Bronchial epithelial cell (primary cell): ENCODE data around the gene UNC5B. TPM values are rescaled to one million over a fixed set of nuclear protein-coding genes. Genes with fewer than 3 reads are reported as not detected.

Experiments
- DNase-seq: peaks from one replicate; pipeline ENCODE4 v3.0.0-alpha.2; 2010; ENCODE audit warnings: low read depth
- FAIRE-seq: peaks from 2 replicates; lab custom pipeline; 2011; peaks lifted over from hg19 to GRCh38; lab: Jason Lieb, UNC
- H3K27me3 ChIP-seq: 2 replicates; pipeline ENCODE4 v1.5.1; 2011; ENCODE audit warnings: low read length; ENCODE audit not compliant: control insufficient read depth, insufficient read depth
- H3K36me3 ChIP-seq: 2 replicates; pipeline ENCODE4 v1.5.1; 2011; ENCODE audit warnings: low read length; ENCODE audit not compliant: control insufficient read depth, insufficient read depth
- H3K4me3 ChIP-seq: 2 replicates; pipeline ENCODE4 v1.5.1; 2011; ENCODE audit warnings: mild to moderate bottlenecking, low read depth, low read length, control low read depth
- total RNA-seq: library from RNA; depleted of rRNA; stranded (reverse); fragments of >200 nt; gene quantifications from 2 replicates; pipeline ENCODE4 v1.2.1, GENCODE V29; 2014
- TF ChIP-seq, protein P1 (sequence below): IDR thresholded peaks from 2 replicates; pipeline ENCODE4 v1.5.1; 2011; ENCODE audit warnings: mild to moderate bottlenecking, moderate library complexity, low read length, control low read depth, inconsistent platforms; ENCODE audit not compliant: insufficient read depth, severe bottlenecking

The UNC5B gene
- total RNA-seq, 1 donor from 2014 or later: 36.6 TPM

DNA sequence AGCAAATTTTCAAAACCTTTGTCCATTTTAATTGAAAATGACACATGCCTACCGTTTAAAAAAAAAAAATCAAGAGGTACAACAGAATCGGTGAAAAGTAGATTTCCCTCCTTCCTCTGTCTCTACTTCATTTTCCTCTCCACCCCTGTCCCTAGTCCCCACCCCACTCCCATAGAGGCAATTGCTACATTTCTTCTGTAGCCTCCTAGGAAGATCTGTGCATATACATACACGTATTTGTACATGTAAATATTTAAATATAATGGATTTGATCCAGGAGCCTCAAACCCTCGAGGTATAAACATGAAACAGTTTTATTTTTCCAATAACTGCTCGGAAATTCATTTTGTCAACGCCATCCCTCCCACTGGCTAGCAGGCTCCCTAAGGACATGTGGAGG, 92.5 kb downstream of the UNC5B start:
- TF ChIP-seq, protein P1, sequence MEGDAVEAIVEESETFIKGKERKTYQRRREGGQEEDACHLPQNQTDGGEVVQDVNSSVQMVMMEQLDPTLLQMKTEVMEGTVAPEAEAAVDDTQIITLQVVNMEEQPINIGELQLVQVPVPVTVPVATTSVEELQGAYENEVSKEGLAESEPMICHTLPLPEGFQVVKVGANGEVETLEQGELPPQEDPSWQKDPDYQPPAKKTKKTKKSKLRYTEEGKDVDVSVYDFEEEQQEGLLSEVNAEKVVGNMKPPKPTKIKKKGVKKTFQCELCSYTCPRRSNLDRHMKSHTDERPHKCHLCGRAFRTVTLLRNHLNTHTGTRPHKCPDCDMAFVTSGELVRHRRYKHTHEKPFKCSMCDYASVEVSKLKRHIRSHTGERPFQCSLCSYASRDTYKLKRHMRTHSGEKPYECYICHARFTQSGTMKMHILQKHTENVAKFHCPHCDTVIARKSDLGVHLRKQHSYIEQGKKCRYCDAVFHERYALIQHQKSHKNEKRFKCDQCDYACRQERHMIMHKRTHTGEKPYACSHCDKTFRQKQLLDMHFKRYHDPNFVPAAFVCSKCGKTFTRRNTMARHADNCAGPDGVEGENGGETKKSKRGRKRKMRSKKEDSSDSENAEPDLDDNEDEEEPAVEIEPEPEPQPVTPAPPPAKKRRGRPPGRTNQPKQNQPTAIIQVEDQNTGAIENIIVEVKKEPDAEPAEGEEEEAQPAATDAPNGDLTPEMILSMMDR: no peak
- H3K36me3 ChIP-seq: peaks cover 7% of the 10 kb centered on the region
- FAIRE-seq (no peak), DNase-seq (no peak)
- H3K4me3 ChIP-seq: no peak overlapping the region
- no peaks in the 10 kb centered on the region for H3K27me3 ChIP-seq

DNA sequence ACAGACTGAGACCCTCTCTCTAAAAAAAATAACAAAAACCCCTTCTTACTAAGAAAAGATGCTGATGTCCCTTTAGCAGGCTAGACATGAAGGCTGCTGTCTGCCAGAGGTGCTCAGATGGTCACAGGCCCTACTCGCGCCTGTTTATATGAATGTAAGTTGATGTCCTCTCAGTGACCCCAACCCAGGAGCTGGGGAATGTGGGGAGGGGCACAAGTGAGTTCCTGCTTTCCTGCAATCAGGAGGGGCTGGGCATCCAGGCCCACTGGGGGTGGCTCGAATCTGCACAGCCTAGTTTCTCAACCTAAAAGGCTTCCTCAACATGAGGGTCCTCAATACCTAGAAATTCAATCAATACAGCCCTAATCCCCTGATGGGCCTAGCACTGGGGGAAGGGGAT, 94.6 kb downstream of the UNC5B start:
- Histone ChIP-seq H3K27me3 (peaks cover 3% of the 10 kb centered on the region), H3K4me3 (no peak overlapping the region), H3K36me3 (peaks cover 3% of the 10 kb centered on the region)
- DNase-seq (no peak), FAIRE-seq (no peak)
- TF ChIP-seq, protein P1: no peak

GRCh38 chr10:71307469-71308085, 95.2 kb downstream of the UNC5B start:
- no peak overlapping the region for H3K4me3 ChIP-seq
- H3K27me3 ChIP-seq: peaks cover 3% of the 10 kb centered on the region
- FAIRE-seq (no peak), DNase-seq (no peak)
- TF ChIP-seq, protein P1: no peak
- H3K36me3 ChIP-seq: peaks cover 1% of the 10 kb centered on the region

GRCh38 chr10:71308244-71308643, 95.9 kb downstream of the UNC5B start:
- DNase-seq: no peak

DNA sequence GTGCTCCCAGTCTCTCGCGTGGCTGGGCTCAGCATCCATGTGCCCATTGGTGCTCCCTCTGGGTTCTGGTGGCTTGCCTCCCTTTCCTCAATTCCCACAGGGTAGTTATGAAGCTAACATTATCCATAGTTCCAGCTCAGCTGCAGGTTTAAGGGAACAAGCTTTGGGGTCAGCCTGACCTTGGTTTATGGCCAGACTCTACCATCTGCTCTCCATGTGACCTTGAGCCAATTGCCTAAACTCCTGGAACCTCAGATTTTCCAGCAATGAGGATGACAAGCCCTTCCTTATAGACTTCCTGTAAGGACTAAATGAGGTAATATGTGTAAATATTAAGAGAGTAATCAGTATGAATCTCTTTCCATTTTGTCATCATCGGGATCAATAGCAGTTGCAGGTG, 96.6 kb downstream of the UNC5B start:
- TF ChIP-seq, protein P1: no peak
- FAIRE-seq (no peak), DNase-seq (no peak)

More at GRCh38 chr10:71308244-71308643, 95.9 kb downstream of the UNC5B start:
- Histone ChIP-seq H3K4me3 (no peak overlapping the region), H3K36me3 (no peaks in the 10 kb centered on the region), H3K27me3 (peaks cover 3% of the 10 kb centered on the region)
- FAIRE-seq: no peak
- TF ChIP-seq, protein P1: no peak

DNA sequence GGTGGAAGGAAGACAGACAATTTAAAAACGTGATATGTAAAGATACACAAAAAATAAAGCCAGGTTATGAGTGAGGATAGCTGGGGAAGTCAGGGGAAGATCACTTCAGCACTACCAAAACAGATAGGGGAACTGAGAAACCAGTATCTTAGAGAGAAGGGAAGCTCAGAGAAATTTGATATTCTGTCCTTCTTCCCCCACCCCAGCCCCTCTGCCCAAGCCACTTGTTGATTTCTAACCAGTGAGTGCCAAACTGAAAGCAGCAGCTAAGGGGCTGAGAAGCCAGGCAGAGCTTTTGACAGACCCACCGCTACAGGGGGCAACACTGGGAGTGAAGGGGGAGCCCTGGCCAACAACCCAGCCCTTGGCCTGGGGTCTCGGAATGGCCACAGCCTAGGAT, 97.5 kb downstream of the UNC5B start:
- DNase-seq: no peak

More for the DNA sequence above, 96.6 kb downstream of the UNC5B start:
- H3K27me3 ChIP-seq: peaks cover 3% of the 10 kb centered on the region
- no peaks in the 10 kb centered on the region for H3K36me3 ChIP-seq
- no peak overlapping the region for H3K4me3 ChIP-seq

More for the DNA sequence above, 97.5 kb downstream of the UNC5B start:
- TF ChIP-seq, protein P1: no peak
- Histone ChIP-seq H3K36me3 (no peaks in the 10 kb centered on the region), H3K4me3 (no peak overlapping the region), H3K27me3 (peaks cover 3% of the 10 kb centered on the region)
- no peak for FAIRE-seq
